HT1080 (cell line): ENCODE measurements around the gene PSMG4. TPM values are rescaled to one million over a fixed set of nuclear protein-coding genes. Genes with fewer than 3 reads are reported as not detected.
"Not testable (repeated sequence)": the region's sequence is repeated elsewhere in the genome, so short reads cannot be mapped to it uniquely, and the experiment has no call there.

Source experiments
- DNase-seq: peaks from one replicate; pipeline ENCODE4 v3.0.0-alpha.2; 2015; ENCODE audit warnings: low read depth
- total RNA-seq: library from RNA; depleted of rRNA; stranded (reverse); fragments of >200 nt; shearing (Covaris generic); gene quantifications from 2 replicates; pipeline ENCODE4 v1.2.3, GENCODE V29; 2014

Gene PSMG4
- total RNA-seq, 1 experiment from 2014 or later, result 63.9 TPM

GRCh38 chr6:3230256-3230882 lies 28.4 kb upstream of the PSMG4 start:
- DNase-seq, result no peak

GRCh38 chr6:3230900-3231246 lies 27.9 kb upstream of the PSMG4 start:
- no peak for DNase-seq

DNA sequence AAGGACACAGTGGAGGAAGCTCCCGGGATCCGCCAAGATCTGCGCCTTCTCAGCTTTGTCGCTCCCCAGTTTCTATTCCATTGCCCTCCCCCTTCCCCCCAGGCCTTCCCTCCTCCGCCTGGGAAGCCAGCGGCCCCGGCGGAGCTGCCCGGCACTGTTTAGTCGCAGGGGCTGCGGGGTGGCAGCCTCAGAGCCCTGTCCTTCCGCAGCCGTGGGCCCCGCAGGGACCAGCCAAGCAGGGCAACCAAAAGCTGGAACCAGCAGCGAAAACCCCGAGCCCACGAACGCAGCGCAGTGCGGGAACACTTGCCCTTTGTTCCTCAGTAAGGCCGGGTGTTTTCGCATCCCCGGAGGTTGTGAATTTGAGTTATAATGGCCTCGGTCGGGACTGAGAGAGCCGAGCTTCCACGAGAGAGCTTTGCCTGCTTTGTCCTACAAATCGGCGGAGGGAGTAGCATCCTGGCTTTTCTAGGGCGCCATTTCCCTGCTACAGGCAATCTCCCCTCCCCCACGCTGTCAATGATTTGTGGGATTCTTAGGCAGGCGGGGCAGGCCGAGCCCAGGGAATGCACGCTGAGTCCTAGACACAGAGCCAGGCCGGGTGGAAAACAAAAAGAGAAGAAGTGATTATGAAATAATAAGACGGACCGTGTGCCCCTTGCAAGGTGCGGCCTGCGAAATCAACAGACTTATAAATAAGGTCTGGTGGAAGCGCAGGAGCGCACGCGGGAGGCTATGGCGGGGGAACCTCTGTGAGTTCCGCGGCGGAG lies 27.3 kb upstream of the PSMG4 start:
- DNase-seq, result no peak

DNA sequence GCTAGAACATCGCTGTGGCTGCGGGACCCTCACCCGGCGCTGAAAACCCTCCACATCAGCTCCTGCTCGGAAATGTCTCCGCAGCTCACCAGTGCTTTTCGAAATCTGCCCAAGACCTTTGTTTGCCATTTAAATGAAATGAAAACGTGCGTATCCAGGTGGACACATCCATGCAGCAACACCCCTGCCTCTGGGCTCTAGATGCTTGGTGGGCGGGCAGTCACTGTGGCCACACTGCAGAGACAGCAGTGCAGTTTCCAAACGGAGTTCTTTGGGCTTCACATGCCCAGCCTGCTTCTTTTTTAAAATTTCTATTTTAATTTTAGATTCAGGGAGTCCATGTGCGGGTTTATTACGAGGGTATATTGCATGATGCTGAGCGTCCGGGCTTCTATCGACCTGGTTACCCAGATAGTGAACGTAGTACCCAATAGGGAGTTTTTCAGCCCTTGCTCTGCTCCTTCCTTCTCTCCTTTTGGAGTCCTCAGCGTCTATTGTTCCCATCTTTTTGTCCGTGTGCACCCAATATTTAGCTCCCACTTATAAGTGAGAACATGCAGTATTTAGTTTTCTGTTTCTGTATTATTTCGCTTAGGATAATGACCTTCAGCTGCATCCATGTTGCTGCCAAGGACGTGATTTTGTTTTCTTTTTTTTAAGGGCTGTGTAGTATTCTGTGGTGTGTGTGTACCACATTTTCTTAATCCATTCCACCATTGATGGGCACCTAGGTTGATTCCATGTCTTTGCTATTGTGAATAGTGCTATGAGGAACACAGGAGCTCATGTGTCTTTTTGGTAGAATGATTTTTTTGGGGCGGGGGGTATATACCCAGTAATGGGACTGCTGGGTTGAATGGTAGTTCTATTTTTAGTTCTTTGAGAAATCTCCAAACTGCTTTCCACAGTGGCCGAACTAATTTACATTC lies 26.5 kb upstream of the PSMG4 start:
- no peak for DNase-seq

DNA sequence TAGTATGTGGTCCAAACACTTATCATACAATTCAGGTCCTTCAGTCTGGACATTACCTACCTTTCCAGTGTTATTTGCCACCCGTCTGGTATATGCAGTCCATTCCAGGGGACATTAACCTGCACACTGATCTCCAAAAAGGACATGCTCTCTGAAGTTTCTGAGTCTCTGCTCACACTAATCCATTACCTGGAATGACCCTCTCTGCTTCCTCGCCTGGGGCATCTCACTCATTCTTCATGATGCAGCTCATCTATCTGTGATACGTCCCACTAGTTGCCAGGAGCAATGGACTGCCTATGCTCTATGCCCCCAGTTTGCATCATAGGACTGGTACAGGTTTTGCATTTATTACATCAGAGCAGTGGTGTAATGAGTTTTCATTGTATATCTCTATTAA lies 25.4 kb upstream of the PSMG4 start:
- no peak for DNase-seq

GRCh38 chr6:3233904-3234303 lies 24.8 kb upstream of the PSMG4 start:
- DNase-seq, result no peak

DNA sequence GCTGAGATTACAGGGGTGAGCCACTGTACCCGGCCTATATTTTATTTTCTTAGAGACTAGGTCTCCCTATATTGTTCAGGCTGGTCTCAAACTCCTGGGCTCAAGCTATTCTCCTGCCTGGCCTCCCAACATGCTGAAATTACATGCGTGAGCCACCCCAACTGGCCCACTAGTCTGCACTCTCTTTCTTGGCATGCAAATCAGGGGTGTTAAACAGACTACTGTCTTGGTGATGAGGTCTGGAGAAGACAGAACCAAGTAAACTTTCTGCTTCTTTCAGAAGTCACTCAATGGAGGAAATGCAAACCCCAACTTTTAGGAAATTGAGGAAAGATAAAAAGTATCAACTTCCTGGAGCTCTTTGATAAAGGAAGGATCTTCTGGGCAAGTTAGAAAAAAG lies 23.3 kb upstream of the PSMG4 start:
- DNase-seq, result no peak

DNA sequence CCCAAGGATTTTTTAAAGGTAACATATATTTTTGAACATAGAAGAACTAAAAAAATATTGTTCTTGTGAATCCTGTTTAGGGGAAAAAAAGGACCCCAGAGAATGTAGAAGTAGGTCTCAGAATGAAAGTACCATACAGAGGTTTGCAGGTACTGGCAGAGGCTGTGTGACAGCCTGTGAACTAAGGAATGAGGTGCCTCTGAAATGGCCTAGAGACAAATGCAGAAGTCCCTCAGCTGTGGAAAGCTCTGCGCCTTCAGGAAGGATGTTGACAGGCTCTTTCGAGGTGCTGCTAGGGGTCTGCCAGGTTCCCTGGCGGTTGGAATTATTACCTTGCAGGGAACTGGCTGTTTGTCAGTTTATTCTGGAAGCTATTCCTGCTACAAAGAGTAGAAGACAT lies 22.7 kb upstream of the PSMG4 start:
- DNase-seq, result no peak

- no peak for DNase-seq
Measured at GRCh38 chr6:3237761-3238662, 20.7 kb upstream of the PSMG4 start.

- no peak for DNase-seq
Measured at GRCh38 chr6:3239110-3239830, 19.5 kb upstream of the PSMG4 start.

DNA sequence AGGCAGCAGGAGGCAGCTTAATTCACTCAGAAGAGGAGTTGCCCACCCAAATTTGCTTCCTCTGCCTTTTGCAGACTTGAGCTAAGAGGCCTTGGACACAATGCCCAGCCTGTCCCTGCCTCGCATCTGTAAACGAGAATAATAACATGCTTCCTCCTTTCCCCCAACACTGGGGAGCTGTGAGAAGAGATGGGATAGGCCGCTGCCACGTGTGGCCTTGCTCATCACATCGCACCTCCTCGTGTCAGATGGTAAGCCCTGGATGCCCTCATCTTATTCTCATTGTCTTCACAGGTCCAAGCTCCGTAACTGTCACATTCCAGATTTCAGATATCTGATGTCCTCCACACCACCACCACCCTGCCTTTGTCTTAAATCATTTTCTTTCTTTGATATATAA lies 18.2 kb upstream of the PSMG4 start:
- DNase-seq, result no peak

- not testable (repeated sequence) for DNase-seq
Measured at GRCh38 chr6:3241745-3242144, 17.0 kb upstream of the PSMG4 start.

DNA sequence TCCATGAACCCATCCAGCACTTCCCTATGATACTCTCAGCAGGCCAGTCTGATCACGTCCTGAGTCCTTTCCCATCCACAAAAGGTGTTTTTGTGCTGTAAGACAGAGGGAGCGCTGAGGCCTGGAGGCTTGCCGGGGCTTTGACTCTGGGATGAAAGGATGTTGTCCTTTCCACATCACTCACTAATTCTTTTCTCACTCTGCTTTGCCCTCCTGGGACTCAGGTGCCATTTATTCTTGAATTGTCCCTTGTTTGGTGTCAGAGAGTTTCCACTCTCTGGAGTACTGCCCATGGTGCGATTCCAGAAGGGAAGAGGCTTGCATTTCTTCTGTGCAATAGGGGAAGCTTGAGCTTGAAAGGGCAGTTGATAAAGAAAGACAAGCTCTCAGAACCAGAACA lies 16.0 kb upstream of the PSMG4 start:
- DNase-seq, result no peak

GRCh38 chr6:3244003-3244831 lies 14.5 kb upstream of the PSMG4 start:
- no peak for DNase-seq

GRCh38 chr6:3244832-3245161 lies 13.9 kb upstream of the PSMG4 start:
- DNase-seq, result not testable (repeated sequence)

DNA sequence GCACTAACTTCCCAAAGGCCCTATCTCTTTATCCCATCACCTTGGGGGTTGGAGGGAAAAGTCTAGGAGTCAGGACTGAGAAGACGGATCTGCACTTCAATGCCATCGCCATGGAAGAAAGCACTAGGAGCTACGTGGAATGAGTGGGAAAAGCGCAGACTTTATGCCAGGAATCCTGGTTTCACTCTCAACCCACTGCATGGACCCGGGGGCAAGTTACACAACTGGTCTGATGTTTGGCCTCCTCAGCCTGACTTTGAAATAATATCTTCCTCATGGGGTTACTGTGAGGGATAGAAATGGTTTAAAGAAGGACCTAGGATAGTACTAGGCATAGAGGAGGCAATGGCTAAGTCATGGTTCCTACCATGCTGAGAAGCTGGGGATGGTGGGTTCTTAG lies 13.5 kb upstream of the PSMG4 start:
- DNase-seq, result no peak

DNA sequence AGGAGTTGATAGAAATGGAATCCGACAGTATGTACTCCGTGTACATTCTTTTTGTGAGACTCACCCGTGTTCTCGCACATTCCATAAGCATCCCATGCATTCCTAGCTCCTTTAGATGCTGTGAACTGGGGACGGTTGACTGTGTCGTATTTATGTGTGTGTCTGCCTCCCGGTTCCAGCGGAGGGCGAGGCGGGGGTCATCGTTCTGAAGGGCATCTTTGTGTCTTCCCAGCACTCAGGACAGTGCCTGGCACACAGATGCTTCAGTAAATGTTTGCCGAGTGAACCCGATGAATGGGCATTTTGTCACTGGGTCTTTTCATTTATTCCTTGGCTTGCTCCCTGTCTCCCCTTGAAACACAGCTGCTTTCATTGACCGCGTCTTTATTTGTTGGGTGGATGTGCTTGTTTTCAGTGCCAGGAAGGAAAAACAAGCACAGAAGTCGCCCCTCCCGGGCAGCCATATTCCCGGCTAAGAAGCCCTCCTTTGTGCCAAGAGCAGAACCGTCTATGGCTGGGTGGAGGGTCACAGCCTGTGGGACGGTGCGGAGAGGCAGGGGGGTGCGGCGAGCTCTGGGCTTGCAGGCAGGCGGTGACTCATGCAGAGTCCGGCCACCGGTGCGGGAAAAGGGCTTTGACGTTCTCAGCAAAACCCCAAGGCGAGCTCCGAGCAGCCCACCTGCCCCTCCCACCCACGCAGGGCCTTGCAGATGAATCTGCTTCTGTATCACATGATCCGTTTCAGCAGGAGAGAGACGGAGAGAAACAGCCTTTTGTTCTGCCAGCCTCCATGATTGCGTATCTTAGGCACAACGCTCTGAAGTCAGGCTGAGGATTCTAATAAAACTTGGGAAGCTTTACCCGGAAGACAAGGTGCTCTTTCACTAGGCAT lies 11.2 kb upstream of the PSMG4 start:
- DNase-seq, result peak; percentile 70

DNA sequence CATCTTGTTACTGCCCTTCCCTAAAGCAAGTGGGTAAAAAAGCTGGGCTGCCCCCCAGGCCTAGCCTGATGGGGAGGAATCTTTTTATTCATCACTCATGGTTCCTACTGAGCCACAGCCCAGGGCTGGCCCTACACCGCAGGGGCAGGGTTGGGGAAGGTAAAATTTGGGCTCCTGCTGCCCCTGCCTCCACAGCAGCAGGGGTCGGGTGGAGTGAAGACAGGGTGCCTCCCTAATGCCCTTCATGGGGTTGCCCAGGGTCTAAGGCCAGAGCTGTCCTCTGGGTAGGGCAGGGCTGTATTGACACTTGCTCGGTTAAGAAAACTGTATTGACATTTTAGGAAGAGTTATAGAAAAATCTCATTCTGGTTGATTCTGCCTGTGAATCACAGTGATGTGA lies 8.9 kb upstream of the PSMG4 start:
- DNase-seq, result no peak

- DNase-seq, result no peak
Measured at GRCh38 chr6:3250231-3250675, 8.5 kb upstream of the PSMG4 start.
